Subcutaneous adipose tissue (tissue), 4 donors: ENCODE measurements around the gene CMTM7. TPM values are rescaled to one million over a fixed set of nuclear protein-coding genes. Genes with fewer than 3 reads are reported as not detected.

Source experiments
- total RNA-seq, 4 donors: library from RNA; depleted of rRNA; stranded (reverse); fragments of >200 nt; gene quantifications; one replicate each; pipeline ENCODE4 v1.1.0, GENCODE V29; 2016
- TF ChIP-seq, protein P1 (sequence below): fragments of 450-650 bp; IDR thresholded peaks from one replicate; pipeline ENCODE4 v1.5.1; 2016; ENCODE audit warnings: low read depth, mild to moderate bottlenecking, control low read depth, antibody characterized with exemption, moderate library complexity

The CMTM7 gene
- total RNA-seq, 4 donors from 2014 or later, result 12.1 to 45.9 (median 33.1) TPM

GRCh38 chr3:32456429-32457130, 64.9 kb downstream of the CMTM7 start:
- TF ChIP-seq, protein P1, sequence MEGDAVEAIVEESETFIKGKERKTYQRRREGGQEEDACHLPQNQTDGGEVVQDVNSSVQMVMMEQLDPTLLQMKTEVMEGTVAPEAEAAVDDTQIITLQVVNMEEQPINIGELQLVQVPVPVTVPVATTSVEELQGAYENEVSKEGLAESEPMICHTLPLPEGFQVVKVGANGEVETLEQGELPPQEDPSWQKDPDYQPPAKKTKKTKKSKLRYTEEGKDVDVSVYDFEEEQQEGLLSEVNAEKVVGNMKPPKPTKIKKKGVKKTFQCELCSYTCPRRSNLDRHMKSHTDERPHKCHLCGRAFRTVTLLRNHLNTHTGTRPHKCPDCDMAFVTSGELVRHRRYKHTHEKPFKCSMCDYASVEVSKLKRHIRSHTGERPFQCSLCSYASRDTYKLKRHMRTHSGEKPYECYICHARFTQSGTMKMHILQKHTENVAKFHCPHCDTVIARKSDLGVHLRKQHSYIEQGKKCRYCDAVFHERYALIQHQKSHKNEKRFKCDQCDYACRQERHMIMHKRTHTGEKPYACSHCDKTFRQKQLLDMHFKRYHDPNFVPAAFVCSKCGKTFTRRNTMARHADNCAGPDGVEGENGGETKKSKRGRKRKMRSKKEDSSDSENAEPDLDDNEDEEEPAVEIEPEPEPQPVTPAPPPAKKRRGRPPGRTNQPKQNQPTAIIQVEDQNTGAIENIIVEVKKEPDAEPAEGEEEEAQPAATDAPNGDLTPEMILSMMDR, result no peak

DNA sequence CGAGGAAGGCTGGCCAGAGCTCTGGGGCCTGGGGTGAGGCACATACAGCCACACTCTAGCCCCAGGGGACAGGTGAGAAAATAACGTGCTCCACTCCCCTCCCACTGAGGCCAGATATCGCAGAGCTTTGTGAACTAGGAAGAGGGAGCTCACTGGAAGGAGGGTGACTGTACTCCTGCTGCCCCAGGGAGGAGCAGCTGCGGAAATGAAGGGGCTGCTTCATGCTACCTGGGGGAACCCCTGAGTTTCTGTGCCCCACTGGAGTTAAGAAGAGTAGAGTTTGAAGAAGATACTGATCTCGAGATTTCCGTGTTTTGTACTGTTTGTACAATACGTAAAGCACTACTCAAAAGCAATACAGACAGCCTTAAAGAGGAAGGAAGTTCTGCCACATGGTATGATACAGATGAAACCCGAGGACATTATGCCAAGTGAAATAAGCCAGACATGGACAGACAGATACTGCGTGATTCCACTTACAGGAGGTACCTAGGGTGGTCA, 66.4 kb downstream of the CMTM7 start:
- TF ChIP-seq, protein P1, result no peak

GRCh38 chr3:32459450-32459849, 67.8 kb downstream of the CMTM7 start:
- TF ChIP-seq, protein P1, result no peak

GRCh38 chr3:32460031-32460749, 68.5 kb downstream of the CMTM7 start:
- TF ChIP-seq, protein P1, result no peak

DNA sequence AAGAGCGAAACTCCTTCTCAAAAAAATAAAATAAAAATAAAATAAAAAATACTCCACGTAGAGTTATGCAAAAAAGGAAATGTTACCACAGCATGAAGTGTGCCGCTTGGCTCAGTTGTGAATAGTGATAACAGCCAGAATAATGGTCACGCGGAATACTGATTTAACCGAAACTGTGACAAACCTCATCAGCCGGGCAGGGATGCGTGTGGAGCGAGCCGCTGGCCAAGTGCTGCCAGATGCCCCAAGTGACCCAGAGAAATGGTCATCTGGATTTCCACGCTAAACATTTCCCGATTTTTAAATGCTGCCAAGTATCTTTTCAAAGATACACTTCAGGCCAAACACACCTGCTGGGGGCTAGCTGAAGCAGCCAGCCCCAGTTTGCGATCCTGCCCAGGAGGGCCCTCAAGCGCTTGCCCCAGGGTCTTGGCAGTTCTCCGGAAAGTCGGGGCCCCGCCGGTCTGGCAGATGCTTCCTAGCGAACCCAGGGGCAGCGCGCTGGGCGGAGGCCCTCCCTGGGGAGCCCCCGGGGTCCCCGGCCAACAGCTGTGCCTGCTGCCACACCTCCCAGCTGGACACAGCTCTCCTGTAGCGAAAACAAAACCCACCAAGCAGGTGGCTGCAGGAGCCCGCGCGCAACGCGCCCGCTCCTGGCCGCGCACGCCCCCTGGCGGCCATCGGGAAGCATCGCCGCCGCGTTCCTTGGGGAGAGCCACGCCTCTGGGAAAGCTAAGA, 75.8 kb downstream of the CMTM7 start:
- TF ChIP-seq, protein P1, result no peak

GRCh38 chr3:32469151-32469874, 77.7 kb downstream of the CMTM7 start:
- TF ChIP-seq, protein P1, result no peak
